Stimulated activated CD4-positive, alpha-beta T cell treated with anti-CD3 and anti-CD28 coated beads, Interleukin-12 subunit alpha, Interleukin-12 subunit beta, amount 100 ng/mL, for 48 hours (primary cell): ENCODE measurements around the gene PFKM.

Experiments
- DNase-seq, 3 donors: peaks; one replicate each; pipeline ENCODE4 v3.0.0-alpha.2; 2020; ENCODE audit warnings: low read depth in 2 of 3, low spot score in 1 of 3

The PFKM gene

GRCh38 chr12:48119078-48119833 lies at the start of gene PFKM:
Gene PFKM, plus strand, starts transcription at chr12:48119364. Its CDS starts 3,411 bp downstream, at chr12:48122775.
- peak; percentile 71 to 73 (median 73) for DNase-seq

DNA sequence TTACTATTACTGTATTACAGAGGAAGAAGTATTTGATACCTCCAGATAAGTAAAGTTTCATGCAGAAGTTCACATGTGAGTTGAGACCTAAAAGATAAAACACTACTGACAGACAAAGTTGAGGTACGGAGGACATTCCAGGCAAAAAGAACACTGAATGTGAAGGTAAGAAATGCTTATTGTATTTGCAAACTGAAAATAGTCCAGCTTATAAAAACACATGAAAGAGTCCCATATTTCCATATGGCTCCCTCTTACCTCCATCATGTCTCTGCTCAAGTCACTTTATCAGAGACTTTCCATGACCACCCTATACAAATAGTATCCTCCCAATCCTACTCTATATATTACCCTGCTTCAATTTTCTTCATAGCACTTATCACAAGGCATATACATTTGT lies 49.1 kb upstream of the PFKM start:
- DNase-seq, result no peak

DNA sequence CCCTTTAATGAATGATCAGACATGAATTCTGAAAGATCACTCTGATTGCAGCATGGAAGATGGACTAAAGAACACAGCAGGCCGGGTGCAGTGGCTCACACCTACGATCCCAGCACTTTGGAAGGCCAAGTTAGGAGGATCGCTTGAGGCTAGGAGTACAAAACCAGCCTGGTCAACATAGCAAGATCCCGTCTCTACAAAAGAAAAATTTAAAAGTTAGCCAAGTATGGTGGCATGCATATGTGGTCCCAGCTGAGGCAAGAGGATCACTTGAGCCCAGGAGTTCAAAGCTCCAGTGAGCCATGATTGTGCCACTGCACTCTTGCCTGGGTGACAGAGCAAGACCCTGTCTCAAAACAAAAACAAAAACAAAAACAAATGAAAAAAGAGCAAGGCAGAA lies 48.4 kb upstream of the PFKM start:
- DNase-seq, result no peak

GRCh38 chr12:48071808-48072207 lies 47.4 kb upstream of the PFKM start:
- DNase-seq, result no peak

- DNase-seq, result no peak
Observed at GRCh38 chr12:48072266-48072665, 46.9 kb upstream of the PFKM start.

DNA sequence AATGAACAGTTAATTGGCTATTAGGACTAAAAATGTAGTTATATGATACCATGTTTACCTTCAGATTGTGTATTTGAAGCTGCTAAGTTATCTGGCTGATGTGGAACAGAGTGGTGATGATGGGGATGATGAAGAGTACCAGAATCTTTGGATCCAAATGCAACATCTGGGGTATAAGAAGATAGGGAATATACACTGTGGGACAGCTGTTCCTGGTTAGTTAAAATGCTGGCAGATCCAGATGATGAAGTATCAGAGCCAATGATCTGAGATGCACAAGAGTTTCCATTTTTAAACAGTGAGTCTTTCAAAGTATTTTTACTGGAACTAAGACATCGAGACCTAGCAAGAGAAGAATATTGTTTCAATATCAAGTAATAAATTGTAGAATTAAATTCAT lies 44.9 kb upstream of the PFKM start:
- DNase-seq, result no peak

- DNase-seq, result no peak
Observed at GRCh38 chr12:48075832-48076231, 43.3 kb upstream of the PFKM start.

GRCh38 chr12:48077111-48077510 lies 42.1 kb upstream of the PFKM start:
- no peak for DNase-seq

DNA sequence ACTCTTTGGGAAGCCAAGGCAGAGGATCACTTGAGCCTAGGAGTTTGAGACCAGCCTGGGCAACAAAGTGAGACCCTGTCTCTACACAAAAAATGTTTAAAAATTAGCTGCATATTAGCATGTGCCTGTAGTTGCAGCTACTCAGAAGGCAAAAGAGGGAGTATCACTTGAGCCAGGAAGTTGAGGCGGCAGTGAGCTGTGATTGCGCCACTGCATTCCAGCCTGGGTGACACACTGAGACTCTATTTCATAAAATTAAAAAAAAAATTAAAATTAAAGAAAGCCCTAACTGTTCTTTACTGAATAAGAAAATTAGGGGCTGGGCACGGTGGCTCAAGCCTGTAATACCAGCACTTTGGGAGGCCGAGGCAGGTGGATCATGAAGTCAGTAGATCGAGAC lies 40.3 kb upstream of the PFKM start:
- no peak for DNase-seq

GRCh38 chr12:48080285-48080684 lies 38.9 kb upstream of the PFKM start:
- no peak for DNase-seq

- DNase-seq, result no peak
Observed at GRCh38 chr12:48080821-48081220, 38.3 kb upstream of the PFKM start.

GRCh38 chr12:48084066-48084465 lies 35.1 kb upstream of the PFKM start:
- no peak for DNase-seq

GRCh38 chr12:48084841-48085460 lies 34.2 kb upstream of the PFKM start:
- no peak for DNase-seq

GRCh38 chr12:48086327-48086726 lies 32.8 kb upstream of the PFKM start:
- no peak for DNase-seq

- DNase-seq, result no peak
Observed at GRCh38 chr12:48092611-48093010, 26.6 kb upstream of the PFKM start.

DNA sequence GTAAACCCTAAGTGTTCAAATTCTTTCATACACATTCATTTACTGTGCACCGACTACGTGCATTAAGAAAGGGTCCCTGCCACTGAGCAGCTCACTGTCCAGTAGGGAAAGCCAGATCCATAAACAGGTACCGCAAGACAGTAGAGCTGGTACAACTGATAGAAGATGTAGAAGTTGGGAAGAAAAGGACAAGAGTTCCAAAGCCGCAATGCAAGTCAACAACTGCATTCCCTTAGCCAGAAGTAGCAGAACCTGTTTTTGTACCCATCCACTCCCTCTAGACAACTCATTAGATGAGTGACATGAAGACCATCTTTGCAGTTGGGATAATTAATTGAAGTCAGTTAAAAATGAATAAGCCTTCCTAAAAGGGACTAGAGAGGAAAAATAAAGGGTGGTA lies 14.6 kb upstream of the PFKM start:
- no peak for DNase-seq

GRCh38 chr12:48105321-48105866 lies 13.8 kb upstream of the PFKM start:
- DNase-seq, result peak in 1 of 3 donors; percentile 40

GRCh38 chr12:48105867-48106680 lies 13.1 kb upstream of the PFKM start, which contains the start of gene SENP1:
Gene SENP1, minus strand, starts transcription at chr12:48106079. Its CDS starts 4,607 bp downstream, at chr12:48101472.
- DNase-seq, result peak; percentile 88 to 90 (median 89)

DNA sequence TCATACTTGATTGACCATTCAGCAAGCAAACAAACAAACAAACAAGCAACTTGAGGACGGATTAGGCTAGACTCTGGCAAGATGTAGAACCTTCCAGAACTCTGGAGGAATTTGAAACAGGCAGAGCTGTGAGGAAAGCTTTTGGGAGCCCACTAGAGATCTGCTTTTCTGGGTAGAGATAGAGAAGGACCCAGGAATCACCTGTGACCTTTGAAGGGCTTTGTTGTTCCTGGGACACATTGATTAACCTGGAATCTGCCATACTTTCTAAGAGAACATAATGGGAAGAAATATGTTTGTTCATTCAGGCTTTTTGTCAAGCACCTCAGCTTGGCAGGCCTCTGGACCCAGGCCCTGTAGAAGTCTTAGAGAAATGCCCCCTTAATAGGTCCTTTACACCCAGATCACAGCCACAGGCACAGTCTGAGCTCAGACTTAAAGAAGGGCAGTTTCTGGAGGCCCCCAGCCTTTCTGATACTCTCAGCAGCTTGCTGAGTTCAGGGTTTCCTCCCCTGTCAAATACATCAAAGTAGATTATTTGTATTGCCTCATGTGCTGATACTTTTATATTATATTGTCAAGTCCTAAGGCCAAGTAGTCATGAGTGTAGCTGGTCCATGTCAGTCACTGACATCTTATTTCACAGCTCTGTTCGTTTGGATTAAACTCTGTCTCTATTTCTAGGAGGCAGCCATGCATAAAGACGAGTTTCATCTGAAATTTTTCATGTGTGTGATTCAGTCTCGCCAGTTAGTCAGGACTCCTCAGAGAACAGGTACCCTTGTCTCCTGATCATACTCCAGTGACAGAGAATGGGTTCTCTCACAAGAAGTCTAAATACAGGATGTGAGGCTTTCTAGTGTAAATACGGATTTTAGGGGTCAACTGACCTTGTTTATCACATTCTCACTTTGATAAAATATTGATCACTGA lies 12.2 kb upstream of the PFKM start:
- DNase-seq, result no peak

- DNase-seq, result no peak
Observed at GRCh38 chr12:48109424-48109823, 9.7 kb upstream of the PFKM start.
